Camera-type eye (tissue), 1 donor: ENCODE results near the gene ZNF813. TPM values are rescaled to one million over a fixed set of nuclear protein-coding genes. Genes with fewer than 3 reads are reported as not detected.

Source experiments
- total RNA-seq: library from RNA; depleted of rRNA; stranded (reverse); fragments of >200 nt; gene quantifications from one replicate; pipeline ENCODE4 v1.2.3, GENCODE V29; 2014

Gene ZNF813
- total RNA-seq = 8.0 TPM

GRCh38 chr19:53467485-53468262 is at the start of gene ZNF813:
ZNF813 (plus strand) TSS chr19:53467733; CDS start chr19:53483823, 16,090 bp downstream.

DNA sequence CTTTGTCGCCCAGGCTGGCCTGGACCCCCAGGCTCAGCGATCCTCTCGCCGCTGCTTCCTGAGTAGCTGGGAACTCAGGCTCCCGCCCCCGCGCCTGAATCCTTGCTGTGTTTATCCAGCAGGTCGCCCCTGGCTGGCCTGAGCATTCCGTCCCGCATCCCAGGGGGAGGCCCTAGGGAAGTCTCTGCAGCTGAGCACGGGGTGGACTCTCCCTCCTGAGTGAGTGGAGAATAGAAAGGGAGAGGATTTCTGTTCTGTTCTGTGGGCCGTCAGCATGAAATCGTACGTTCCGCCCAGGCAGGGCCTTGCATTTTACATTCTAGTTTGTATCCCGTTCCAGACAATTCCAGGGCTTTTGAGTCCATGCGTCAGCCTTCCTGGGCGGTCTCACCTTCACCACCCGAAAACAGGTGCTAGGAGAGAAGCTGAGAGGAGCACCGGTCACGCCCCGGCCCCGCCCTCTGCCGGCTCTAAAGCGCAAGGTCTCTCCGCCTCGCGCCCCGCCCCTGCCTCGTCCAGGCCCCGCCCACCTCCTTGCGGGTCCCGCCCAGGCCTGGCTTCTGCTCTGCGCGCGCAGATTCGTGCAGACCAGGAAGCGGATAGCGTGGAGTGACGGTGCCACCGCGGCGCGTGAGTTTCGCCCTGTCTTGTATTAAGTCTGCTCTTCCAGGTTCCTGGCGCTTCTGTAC is 36.0 kb upstream of the ZNF813 start, which contains the start of gene ZNF761:
Gene ZNF761, plus strand, starts transcription at position 586 of the 689 bp plus-strand sequence. CDS start 15,285 bp downstream, outside the sequence.

DNA sequence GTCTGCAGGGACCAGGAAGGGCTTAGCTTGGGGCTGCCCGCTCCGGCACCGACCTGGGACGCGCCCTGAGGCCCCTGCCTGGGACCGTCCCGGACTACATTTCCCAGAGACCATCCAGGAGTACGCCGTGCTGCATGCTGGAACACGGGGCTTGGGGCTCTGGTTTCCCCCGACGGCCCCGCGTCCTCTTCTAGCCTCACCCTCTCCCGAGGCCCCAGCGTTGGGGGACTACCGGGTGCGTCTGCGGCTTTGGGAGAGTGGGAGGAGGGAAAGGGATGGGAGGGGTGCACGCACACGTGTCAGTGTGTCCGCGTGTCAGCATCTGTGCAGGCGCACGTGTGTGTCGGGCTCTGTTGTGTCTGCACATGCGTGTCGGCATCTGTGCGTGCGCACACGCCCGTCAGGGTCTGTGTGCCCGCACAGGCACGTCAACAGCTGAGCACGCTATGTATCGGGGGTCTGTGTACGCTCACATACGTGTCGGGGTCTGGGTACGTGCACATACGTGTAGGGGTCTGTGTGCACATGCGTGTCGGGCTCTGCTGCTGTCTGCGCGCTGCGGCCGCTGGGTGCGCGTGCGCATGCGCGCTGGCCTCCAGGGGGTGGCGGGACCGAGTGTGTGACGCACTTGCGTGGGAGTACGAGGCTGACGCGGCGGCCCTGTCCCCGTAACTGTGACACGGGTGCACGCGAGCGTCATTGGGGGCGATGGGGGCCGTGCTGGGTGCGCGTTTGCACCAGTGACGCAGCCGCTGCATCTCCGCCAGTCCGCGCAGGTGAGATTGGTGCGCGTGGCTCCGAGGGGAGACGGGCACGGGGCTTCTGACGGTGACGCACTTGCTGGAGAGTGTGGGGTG is 70.2 kb downstream of the ZNF813 start, which contains the start of gene ZNF331:
Gene ZNF331, plus strand, starts transcription at position 625 of the 857 bp plus-strand sequence. CDS start 31,232 bp downstream, outside the sequence.

Other genes with a start within 250 kb of the ZNF813 start
- gene ZNF677, start 212.9 kb upstream of the ZNF813 start, total RNA-seq = 67.0 TPM
- gene VN1R2, start 209.4 kb upstream of the ZNF813 start, total RNA-seq = not detected
- not detected for gene VN1R4, start 200.0 kb upstream of the ZNF813 start, total RNA-seq
- 13.0 TPM for gene ZNF845, start 134.0 kb upstream of the ZNF813 start, total RNA-seq
- gene ZNF525, start 102.0 kb upstream of the ZNF813 start, total RNA-seq = 22.2 TPM
- gene ZNF765, start 72.6 kb upstream of the ZNF813 start, total RNA-seq = 21.0 TPM
- gene ZNF761, start 35.7 kb upstream of the ZNF813 start, total RNA-seq = 14.6 TPM
- gene ZNF331, start 70.4 kb downstream of the ZNF813 start, total RNA-seq = 34.2 TPM
- gene DPRX, start 164.3 kb downstream of the ZNF813 start, total RNA-seq = not detected